Astrocyte (in vitro differentiated cells and primary cell): Measurements from ENCODE around the gene RAPGEF5.

Source experiments
- EZH2 ChIP-seq: IDR thresholded peaks from 2 replicates; pipeline ENCODE4 v1.6.1; 2012; ENCODE audit warnings: mild to moderate bottlenecking, low read length, inconsistent platforms; ENCODE audit not compliant: insufficient read depth
- TF ChIP-seq, protein P1 (sequence below): IDR thresholded peaks from 2 replicates; pipeline ENCODE4 v1.5.1; 2011; ENCODE audit warnings: low read depth, mild to moderate bottlenecking, inconsistent platforms, low read length, moderate library complexity; ENCODE audit not compliant: insufficient read depth

DNA sequence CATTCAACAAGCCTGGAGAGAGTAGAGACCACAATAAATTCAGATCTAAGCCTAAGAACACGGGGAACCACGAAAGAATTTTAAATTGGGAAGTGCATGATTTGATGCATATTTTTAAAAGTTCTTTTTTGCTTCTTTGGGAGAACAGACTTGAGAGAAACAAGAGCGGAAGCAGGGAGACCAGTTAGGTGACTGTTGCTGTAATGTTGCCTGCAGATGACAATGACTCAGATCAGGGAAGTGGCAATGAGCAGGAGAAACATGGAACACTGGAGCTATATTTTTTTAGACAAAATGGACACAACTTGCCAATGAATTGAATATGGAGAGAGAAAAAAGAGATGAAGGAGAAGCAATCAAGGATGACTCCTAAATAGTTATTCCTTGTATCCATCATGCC is 125.1 kb downstream of the RAPGEF5 start:
- TF ChIP-seq, protein P1, sequence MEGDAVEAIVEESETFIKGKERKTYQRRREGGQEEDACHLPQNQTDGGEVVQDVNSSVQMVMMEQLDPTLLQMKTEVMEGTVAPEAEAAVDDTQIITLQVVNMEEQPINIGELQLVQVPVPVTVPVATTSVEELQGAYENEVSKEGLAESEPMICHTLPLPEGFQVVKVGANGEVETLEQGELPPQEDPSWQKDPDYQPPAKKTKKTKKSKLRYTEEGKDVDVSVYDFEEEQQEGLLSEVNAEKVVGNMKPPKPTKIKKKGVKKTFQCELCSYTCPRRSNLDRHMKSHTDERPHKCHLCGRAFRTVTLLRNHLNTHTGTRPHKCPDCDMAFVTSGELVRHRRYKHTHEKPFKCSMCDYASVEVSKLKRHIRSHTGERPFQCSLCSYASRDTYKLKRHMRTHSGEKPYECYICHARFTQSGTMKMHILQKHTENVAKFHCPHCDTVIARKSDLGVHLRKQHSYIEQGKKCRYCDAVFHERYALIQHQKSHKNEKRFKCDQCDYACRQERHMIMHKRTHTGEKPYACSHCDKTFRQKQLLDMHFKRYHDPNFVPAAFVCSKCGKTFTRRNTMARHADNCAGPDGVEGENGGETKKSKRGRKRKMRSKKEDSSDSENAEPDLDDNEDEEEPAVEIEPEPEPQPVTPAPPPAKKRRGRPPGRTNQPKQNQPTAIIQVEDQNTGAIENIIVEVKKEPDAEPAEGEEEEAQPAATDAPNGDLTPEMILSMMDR = no peak
- no peak for TF ChIP-seq EZH2
